Heart right ventricle (tissue), 16 donors: ENCODE measurements around the gene GLO1. TPM values are rescaled to one million over a fixed set of nuclear protein-coding genes. Genes with fewer than 3 reads are reported as not detected.

ENCODE experiments used
- ATAC-seq, 8 donors: fragments of 200-7000 bp; cut with Tn5 transposase; one replicate each; pipeline ENCODE4 v1.9.1; 2020; ENCODE audit warnings: mild to moderate bottlenecking in 8 of 8, moderate library complexity in 8 of 8, moderate number of reproducible peaks in 1 of 8
- DNase-seq, 2 donors: peaks; one replicate each; pipeline ENCODE4 v3.0.0-alpha.2; 2020
- H3K27ac ChIP-seq, 10 donors: fragments of 200-600 bp; sonication (generic) in 2 of 10; one replicate each; pipeline versions ENCODE4 v1.5.0 to v1.8.0; 2020 to 2022; ENCODE audit warnings: mild to moderate bottlenecking in 3 of 10
- H3K27me3 ChIP-seq, 7 donors: fragments of 200-600 bp; one replicate each; pipeline ENCODE4 v1.8.0; 2021 to 2022; ENCODE audit warnings: mild to moderate bottlenecking in 2 of 7
- H3K36me3 ChIP-seq, 9 donors: fragments of 200-600 bp; sonication (generic) in 1 of 9; one replicate each; pipeline versions ENCODE4 v1.5.0 to v1.8.0; 2020 to 2022; ENCODE audit warnings: mild to moderate bottlenecking in 2 of 9
- H3K4me1 ChIP-seq, 9 donors: fragments of 200-600 bp; sonication (generic) in 1 of 9; one replicate each; pipeline versions ENCODE4 v1.5.0 to v1.8.0; 2020 to 2022; ENCODE audit warnings: mild to moderate bottlenecking in 4 of 9
- H3K4me3 ChIP-seq, 10 donors: fragments of 200-600 bp; sonication (generic) in 2 of 10; one replicate each; pipeline versions ENCODE4 v1.5.0 to v1.8.0; 2020 to 2022; ENCODE audit warnings: mild to moderate bottlenecking in 7 of 10, moderate library complexity in 2 of 10
- H3K9me3 ChIP-seq, 11 donors: fragments of 200-600 bp in 10 of 11; sonication (generic) in 2 of 11; one replicate each; pipeline versions ENCODE4 v1.5.0 to v1.8.0; 2013 to 2022; ENCODE audit warnings: mild to moderate bottlenecking in 2 of 11, control low read depth in 1 of 11, moderate library complexity in 1 of 11
- CTCF ChIP-seq, 9 donors: fragments of 200-600 bp; sonication (generic) in 2 of 9; IDR thresholded peaks; one replicate each; pipeline versions ENCODE4 v1.5.0 to v1.8.0; 2021 to 2022; ENCODE audit warnings: antibody characterized with exemption in 9 of 9, mild to moderate bottlenecking in 5 of 9, moderate library complexity in 1 of 9
- WGBS, 2 donors: extraction: QIAGEN DNeasy Blood & Tissue Kit; methylation state at CpG; one replicate each; pipeline ENCODE4 v1.1.7; 2013; ENCODE audit warnings: inconsistent platforms in 1 of 2; 5-methylcytosine and 5-hydroxymethylcytosine counted together
- intact Hi-C, 10 donors: fragments of 100-400 bp; cut with DNase I; formaldehyde crosslinking; loops; one replicate each; pipeline versions ENCODE4 v1.11.1 to v1.14.2; 2022
- polyA plus RNA-seq, 2 donors: library from polyadenylated mRNA; stranded (reverse); fragments of 200-250 nt; gene quantifications; one replicate each; pipeline ENCODE4 v1.2.3, GENCODE V29; 2013
- total RNA-seq, 10 donors: library from RNA; stranded (reverse); fragmentation: NEBNext Ultra II Directional in 3 of 10; extraction: Animal tissue kit (Norgen Biotek cat#: 25700) in 3 of 10; gene quantifications; one replicate each; pipeline versions ENCODE4 v1.2.1 to v1.2.4, GENCODE V29; 2021 to 2023
- donor health status: Arrhythmogenic right ventricular cardiomyopathy.
- donor health status: ischemic (EF 13 %, LVEDD 7.1; RV severe dilation, severe dysfunction).
- donor health status: healthy with polysubstance abuse.
- donor health status: DM: no; HTN: yes; CAD: no.
- donor health status: DM: no; HTN: no; CAD: no.
- donor health status: ischemic (EF 25% LVEDD 6.9; RV normal size, moderate dysfunction).
- donor health status: ischemic (EF 25% LVEDD 5.7; RV mildly dilated, moderate dysfunction).
- donor health status: healthy.
- donor health status: DM: yes; HTN: yes; CAD: no.
- donor health status: Ischemic cardiomyopathy.
- donor health status: ischemic (EF 35%, LVEDD 5.7; RV mildly dilated, moderate dysfunction).
- donor health status: nonischemic (EF 11% LVEDD 7.7; RV severe dilation, severe dysfunction).
- donor health status: DM: yes; HTN: yes; CAD: no.
- donor health status: PGD.
- donor health status: ischemic (EF 29% LVEDD 5.4; RV normal size, mild dysfunction).
- donor health status: nonischemic (EF 23%, LVEDD 6.1; RV moderate dilation, normal function).

Gene GLO1
- total and polyA plus RNA-seq, 12 donors = 50.2 to 96.1 (median 80.6) TPM

DNA sequence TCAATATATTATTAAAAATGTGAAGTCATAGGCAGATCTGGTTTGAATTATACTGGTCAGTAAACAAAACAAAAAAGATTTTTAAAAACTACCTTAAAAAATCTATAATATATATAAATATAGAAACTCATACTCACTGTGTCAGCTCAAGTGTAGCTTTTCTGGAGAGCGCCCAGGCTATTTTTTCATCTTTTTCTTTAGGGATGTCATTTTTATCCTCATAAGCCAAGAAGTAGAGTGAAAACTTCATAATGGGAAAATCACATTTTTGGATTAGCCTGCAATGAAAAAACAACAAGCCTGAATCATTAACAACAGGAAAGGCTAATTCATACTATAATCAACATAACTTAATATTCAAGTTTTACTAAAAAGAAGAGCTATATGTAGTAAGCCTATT is 18.7 kb downstream of the GLO1 start:
- peaks cover 0 to 62% (median 10%) of the 10 kb centered on the region in 9 donors for H3K36me3 ChIP-seq
- intact Hi-C loops = no loop called here
- DNase-seq (no peak), ATAC-seq (no peak)
- H3K9me3 ChIP-seq = no peaks in the 10 kb centered on the region
- no peak overlapping the region for H3K4me3 ChIP-seq
- no peak for TF ChIP-seq CTCF (IDR thresholded peaks at IDR 0.05)
- no peak overlapping the region for H3K27ac ChIP-seq
- H3K4me1 ChIP-seq = peaks cover 0 to 29% (median 19%) of the 10 kb centered on the region in 9 donors
- no peaks in the 10 kb centered on the region for H3K27me3 ChIP-seq
- 92 to 95% methylated on average over 1 of the region's 1 CpG for WGBS, 2 donors

GRCh38 chr6:38681850-38682249 is 21.1 kb downstream of the GLO1 start:
- Histone ChIP-seq H3K4me1 (peaks cover 0 to 15% (median 9%) of the 10 kb centered on the region in 9 donors), H3K9me3 (no peaks in the 10 kb centered on the region), H3K27me3 (no peaks in the 10 kb centered on the region), H3K4me3 (no peak overlapping the region), H3K36me3 (peaks cover 0 to 84% (median 11%) of the 10 kb centered on the region in 9 donors), H3K27ac (no peak overlapping the region)
- WGBS, 2 donors = 97 to 98% methylated on average over 2 of the region's 2 CpGs
- no peak for TF ChIP-seq CTCF (IDR thresholded peaks at IDR 0.05)
- intact Hi-C loops = no loop called here
- no peak for DNase-seq
- no peak for ATAC-seq

- peaks cover 0 to under 1% (median 0%) of the 10 kb centered on the region in 9 donors for H3K4me1 ChIP-seq
- TF ChIP-seq CTCF (IDR thresholded peaks at IDR 0.05) = no peak
- no peaks in the 10 kb centered on the region for H3K9me3 ChIP-seq
- no peaks in the 10 kb centered on the region for H3K27me3 ChIP-seq
- peaks cover 0 to 100% (median 15%) of the 10 kb centered on the region in 9 donors for H3K36me3 ChIP-seq
- H3K27ac ChIP-seq = no peak overlapping the region
- 95 to 100% methylated on average over 1 of the region's 1 CpG for WGBS, 2 donors
- intact Hi-C loops = loop anchor here in 1 of 10 donors (10.0 kb wide), 1 partner anchor 185 kb away; no protein-coding TSS in a partner anchor
- DNase-seq = no peak
- no peak overlapping the region for H3K4me3 ChIP-seq
- ATAC-seq = no peak
Observed at GRCh38 chr6:38679668-38680067, 23.3 kb downstream of the GLO1 start.

- intact Hi-C loops = loop anchor here in 1 of 10 donors (10.0 kb wide), 1 partner anchor 183 kb away; no protein-coding TSS in a partner anchor
- H3K4me1 ChIP-seq = no peaks in the 10 kb centered on the region
Observed at GRCh38 chr6:38678178-38678760, 24.7 kb downstream of the GLO1 start.

More at GRCh38 chr6:38678178-38678760, 24.7 kb downstream of the GLO1 start:
- ATAC-seq = no peak
- Histone ChIP-seq H3K4me3 (no peak overlapping the region), H3K9me3 (no peaks in the 10 kb centered on the region), H3K27ac (no peak overlapping the region), H3K36me3 (peaks cover 0 to 87% (median 9%) of the 10 kb centered on the region in 9 donors), H3K27me3 (no peaks in the 10 kb centered on the region)
- TF ChIP-seq CTCF (IDR thresholded peaks at IDR 0.05) = no peak
- WGBS, 2 donors = 83 to 84% methylated on average over 7 of the region's 7 CpGs
- DNase-seq = no peak
